Urinary bladder (tissue), 4 donors: ENCODE results near the gene ANKRD62. TPM values are rescaled to one million over a fixed set of nuclear protein-coding genes. Genes with fewer than 3 reads are reported as not detected.
"Not testable (repeated sequence)": the region's sequence is repeated elsewhere in the genome, so short reads cannot be mapped to it uniquely, and the experiment has no call there.

Experiments
- DNase-seq: peaks from one replicate; pipeline ENCODE4 v3.0.0-alpha.2; 2015; ENCODE audit errors: extremely low spot score
- H3K27ac ChIP-seq: one replicate; pipeline ENCODE4 v1.5.1; 2013; ENCODE audit warnings: low read depth, mild to moderate bottlenecking, moderate library complexity
- H3K36me3 ChIP-seq: one replicate; pipeline ENCODE4 v1.6.1; 2013; ENCODE audit warnings: mild to moderate bottlenecking, moderate library complexity; ENCODE audit not compliant: insufficient read depth
- H3K4me1 ChIP-seq: one replicate; pipeline ENCODE4 v1.6.1; 2013; ENCODE audit warnings: mild to moderate bottlenecking, moderate library complexity; ENCODE audit not compliant: insufficient read depth
- H3K4me3 ChIP-seq: one replicate; pipeline ENCODE4 v1.5.1; 2013; ENCODE audit warnings: low read depth, low read length
- WGBS: extraction: QIAGEN DNeasy Blood & Tissue Kit; methylation state at CpG from one replicate; pipeline ENCODE4 v1.1.7; 2013; 5-methylcytosine and 5-hydroxymethylcytosine counted together
- polyA plus RNA-seq: library from polyadenylated mRNA; stranded (reverse); fragments of 200-250 nt; gene quantifications from one replicate; pipeline ENCODE4 v1.2.3, GENCODE V29; 2013
- total RNA-seq: library from RNA; depleted of rRNA; stranded (reverse); fragments of >200 nt; gene quantifications from one replicate; pipeline ENCODE4 v1.2.3, GENCODE V29; 2014
- donor health status: healthy with polysubstance abuse.
- donor health status: healthy.

Gene ANKRD62
- total and polyA plus RNA-seq, 2 donors, result 0.11 TPM; not detected in 1

DNA sequence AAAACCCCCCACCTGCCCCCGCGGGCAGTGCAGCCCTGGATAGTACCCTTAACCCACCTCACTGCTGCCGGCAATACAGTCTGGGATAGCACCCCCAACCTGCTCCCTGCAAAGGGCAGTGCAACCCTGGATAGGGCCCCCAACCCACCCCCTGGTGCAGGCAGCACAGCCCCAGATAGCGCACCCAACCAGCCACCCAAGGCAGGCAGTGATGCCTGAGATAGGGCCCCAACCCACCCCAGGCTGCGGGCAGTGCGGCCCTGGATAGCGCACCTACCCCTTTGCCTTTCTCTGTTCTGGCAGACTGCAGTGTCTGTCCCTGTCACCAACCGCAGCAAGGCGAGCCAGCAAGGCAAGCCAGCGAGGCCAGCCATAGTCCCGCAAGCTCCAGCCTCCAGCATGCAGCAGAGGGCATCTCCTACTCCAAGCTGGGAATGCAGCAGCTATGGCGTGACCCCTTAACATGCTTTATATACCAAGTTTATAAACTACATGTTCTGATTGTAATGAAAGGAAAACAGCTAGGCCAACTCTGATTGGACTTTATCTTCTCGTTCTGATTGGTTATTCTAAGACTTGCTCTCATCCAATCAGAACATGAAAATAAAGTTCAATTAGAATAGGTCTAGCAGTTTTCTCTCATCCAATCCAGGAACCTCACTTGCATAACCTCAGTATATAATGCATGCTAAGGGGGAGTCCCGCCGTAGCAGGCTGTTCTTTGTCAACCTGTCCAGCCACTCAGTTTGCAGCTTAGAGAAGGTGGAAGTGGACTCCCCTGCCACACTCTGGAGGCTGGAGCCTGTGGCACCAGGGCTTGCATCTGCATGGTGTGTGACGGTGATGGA is 34.1 kb upstream of the ANKRD62 start:
- H3K4me1 ChIP-seq, result no peaks in the 10 kb centered on the region
- H3K4me3 ChIP-seq, result no peak overlapping the region
- DNase-seq, result no peak
- 86% methylated on average over 16 of the region's 16 CpGs for WGBS
- H3K36me3 ChIP-seq, result no peaks in the 10 kb centered on the region
- no peak overlapping the region for H3K27ac ChIP-seq

DNA sequence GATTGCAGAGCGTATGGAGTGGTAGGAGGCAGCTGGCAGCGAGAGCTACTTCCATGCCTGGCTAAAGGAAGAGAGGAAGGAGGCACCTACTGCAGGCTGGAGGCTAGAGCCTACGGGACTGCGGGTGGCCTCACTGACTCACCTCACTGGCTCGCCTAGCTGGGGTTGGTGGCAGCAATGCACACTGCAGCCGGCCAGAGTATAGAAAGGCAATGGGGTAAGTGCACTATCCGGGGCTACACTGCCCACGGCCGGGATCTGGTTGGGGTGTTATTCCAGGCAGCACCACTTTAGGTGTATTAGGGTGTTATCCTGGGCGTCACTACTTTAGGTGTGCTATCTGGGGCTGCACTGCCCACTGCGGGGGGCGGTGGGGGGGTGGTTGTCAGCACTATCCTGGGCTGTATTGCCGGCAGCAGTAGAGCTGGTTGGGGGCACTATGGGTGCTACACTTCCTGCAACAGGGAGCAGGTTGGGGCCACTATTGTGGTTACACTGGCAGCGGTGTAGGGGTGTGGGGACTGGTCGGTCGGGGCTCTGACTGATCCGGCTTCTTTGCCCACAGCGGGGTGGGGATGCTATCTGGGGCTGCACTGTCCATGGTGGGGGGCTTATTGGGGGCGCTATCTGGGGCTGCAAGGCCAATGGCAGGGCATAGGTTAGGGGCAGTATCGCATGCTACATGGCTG is 33.3 kb upstream of the ANKRD62 start:
- Histone ChIP-seq H3K4me1 (no peaks in the 10 kb centered on the region), H3K27ac (no peak overlapping the region), H3K4me3 (no peak overlapping the region), H3K36me3 (no peaks in the 10 kb centered on the region)
- DNase-seq, result no peak
- WGBS, result 84% methylated on average over 20 of the region's 20 CpGs

DNA sequence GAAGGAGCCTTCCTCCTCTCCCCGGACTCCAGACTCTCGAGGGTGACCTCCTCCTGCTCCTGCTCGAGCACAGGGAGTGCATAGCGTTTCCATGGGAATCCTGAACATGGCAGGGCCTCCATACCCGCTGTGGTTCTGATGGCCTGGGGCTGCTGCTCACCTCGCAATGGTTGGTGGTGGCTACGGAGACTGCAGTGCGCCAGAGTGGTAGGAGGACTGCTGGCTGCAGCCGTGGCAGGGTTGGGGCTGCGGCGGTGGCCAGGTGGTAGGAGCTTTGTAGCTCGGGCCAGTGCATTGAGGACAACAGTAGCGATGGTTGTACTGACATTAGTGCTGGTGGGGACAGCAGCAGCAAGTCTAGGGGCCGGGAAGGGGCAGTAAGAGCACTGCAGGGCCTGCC is 32.0 kb upstream of the ANKRD62 start:
- no peak for DNase-seq
- H3K27ac ChIP-seq, result no peak overlapping the region
- 87% methylated on average over 14 of the region's 14 CpGs for WGBS
- no peaks in the 10 kb centered on the region for H3K4me1 ChIP-seq
- H3K4me3 ChIP-seq, result no peak overlapping the region
- H3K36me3 ChIP-seq, result no peaks in the 10 kb centered on the region

DNA sequence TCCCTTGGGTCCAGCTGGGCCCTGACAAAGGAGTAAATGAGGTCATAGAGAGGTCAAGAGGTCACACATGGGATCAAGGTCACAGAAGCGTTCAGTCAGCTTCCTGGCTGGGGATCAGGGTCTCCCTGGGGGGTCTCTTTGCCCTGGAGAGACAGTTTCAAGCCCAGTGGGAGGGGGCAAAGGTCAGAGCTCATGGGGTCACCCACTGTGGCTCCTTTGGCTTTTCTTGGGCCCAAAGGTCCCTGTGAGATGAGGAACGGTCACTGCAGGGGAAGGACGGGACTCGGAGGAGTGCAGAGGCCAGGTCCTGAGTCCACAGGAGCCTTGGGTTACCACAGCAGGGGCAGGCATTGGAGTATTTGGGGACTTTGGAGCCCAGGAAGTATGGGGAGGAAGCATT is 30.7 kb upstream of the ANKRD62 start:
- no peaks in the 10 kb centered on the region for H3K4me1 ChIP-seq
- no peaks in the 10 kb centered on the region for H3K36me3 ChIP-seq
- WGBS, result 73% methylated on average over 4 of the region's 4 CpGs

DNA sequence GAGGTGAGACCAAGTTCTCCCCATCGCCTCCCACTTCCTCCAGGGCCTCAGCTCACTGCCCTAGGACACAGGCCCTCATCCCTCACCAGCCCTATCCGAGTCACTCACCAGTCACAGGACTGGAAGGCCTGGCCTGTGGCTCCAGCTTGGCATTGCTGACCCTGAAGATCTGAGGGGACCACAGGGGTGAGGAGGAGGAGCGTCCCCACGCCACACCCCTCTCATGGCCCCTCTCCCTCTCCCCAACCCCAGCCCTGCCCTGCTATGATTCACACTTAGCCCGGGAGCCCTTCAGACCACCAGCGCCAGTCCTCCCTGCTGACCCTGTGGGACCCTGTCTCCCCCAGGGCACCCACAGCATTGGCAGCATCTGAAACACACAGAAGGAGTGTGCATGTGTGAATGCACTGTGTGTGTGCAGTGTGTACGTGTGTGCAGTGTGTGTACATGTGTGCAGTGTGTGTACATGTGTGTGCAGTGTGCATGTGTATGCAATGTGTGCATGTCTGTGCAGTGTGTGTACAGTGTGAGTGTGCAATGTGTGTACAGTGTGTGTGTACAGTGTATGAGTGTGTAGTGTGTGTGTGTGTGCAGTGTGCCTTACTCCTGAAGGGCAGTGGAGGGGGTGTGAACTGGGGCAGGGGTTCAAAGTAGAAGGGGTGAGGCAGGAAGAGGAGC is 29.4 kb upstream of the ANKRD62 start:
- Histone ChIP-seq H3K4me1 (no peaks in the 10 kb centered on the region), H3K4me3 (no peak overlapping the region), H3K27ac (no peak overlapping the region), H3K36me3 (no peaks in the 10 kb centered on the region)
- no peak for DNase-seq
- 92% methylated on average over 7 of the region's 7 CpGs for WGBS

More for the DNA sequence above, 30.7 kb upstream of the ANKRD62 start:
- no peak for DNase-seq
- H3K27ac ChIP-seq, result no peak overlapping the region
- no peak overlapping the region for H3K4me3 ChIP-seq

DNA sequence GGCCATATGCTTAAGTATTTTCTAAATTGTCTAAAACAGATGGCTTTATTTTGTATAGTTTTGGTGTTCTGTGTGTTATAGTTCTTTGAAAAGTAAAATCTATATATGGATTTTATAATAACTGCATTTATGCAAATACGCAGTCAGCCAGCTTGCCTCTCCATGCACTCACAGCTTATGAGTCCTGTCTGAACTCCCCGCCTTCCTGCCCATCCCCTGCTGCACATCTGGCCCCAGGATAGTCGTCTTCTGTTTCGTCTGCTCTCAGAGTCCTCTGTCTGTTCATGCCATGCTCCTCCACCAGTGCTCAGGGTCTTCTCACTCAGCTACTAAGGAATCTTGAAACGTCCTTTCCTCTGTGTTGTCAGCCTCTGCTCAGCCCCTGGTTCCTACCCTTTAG is 28.2 kb upstream of the ANKRD62 start:
- WGBS, result 58% methylated on average over 5 of the region's 5 CpGs
- no peak overlapping the region for H3K27ac ChIP-seq
- no peaks in the 10 kb centered on the region for H3K36me3 ChIP-seq
- H3K4me1 ChIP-seq, result no peaks in the 10 kb centered on the region
- H3K4me3 ChIP-seq, result no peak overlapping the region
- no peak for DNase-seq

DNA sequence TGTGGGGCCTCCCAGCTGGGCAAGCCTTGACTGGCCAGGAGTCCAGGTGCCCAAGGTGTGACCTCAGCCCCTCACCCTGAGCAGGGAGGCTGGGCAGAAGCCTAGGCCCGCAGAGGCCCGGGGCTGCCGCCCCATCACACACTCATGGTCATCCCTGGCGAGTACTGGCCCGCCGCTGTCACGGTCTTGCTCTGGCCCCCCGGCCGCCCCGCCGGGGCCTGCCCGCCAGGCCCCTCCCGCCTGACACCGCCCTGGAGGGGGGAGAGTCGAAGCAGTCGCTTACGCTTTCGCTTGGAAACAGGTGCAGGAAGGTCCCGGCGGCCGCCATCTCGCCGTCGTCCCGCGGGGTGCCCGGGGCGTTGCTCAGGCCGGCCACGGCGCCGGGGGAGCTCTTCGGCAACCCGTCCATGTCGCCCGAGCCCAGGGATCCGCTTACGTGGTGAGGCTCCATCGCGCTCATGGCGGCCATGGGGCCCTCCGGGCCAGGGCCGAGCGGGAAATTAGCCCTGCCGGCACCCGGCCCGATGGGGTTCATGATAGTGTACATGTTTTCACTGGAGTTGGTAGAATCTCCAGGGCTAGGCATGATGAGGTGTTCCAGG is 26.6 kb upstream of the ANKRD62 start:
- 97% methylated on average over 47 of the region's 47 CpGs for WGBS
- H3K4me1 ChIP-seq, result no peaks in the 10 kb centered on the region
- no peak overlapping the region for H3K27ac ChIP-seq
- DNase-seq, result no peak
- no peaks in the 10 kb centered on the region for H3K36me3 ChIP-seq
- H3K4me3 ChIP-seq, result no peak overlapping the region

DNA sequence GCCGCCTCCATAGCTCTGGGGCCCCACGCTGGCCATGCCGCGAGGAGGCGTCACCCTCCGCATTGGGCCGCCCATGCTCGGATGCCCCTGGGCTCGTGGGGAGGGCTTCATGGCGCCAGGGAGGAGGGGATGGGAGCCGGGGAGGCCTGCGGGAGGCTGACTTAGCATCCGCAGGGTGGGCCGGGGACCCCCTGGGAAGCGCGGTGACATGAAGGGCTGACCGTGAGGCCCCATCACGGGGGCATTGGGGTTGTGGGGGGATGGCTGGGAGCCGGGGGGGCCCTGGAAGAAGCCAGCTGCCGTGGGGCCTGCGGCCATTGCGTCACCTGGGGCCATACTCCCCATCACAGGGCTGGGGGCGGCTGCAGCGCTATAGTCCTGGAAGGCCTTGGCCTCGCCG is 26.0 kb upstream of the ANKRD62 start:
- 98% methylated on average over 26 of the region's 26 CpGs for WGBS
- DNase-seq, result no peak
- no peak overlapping the region for H3K4me3 ChIP-seq
- H3K27ac ChIP-seq, result no peak overlapping the region
- H3K36me3 ChIP-seq, result no peaks in the 10 kb centered on the region
- H3K4me1 ChIP-seq, result no peaks in the 10 kb centered on the region

DNA sequence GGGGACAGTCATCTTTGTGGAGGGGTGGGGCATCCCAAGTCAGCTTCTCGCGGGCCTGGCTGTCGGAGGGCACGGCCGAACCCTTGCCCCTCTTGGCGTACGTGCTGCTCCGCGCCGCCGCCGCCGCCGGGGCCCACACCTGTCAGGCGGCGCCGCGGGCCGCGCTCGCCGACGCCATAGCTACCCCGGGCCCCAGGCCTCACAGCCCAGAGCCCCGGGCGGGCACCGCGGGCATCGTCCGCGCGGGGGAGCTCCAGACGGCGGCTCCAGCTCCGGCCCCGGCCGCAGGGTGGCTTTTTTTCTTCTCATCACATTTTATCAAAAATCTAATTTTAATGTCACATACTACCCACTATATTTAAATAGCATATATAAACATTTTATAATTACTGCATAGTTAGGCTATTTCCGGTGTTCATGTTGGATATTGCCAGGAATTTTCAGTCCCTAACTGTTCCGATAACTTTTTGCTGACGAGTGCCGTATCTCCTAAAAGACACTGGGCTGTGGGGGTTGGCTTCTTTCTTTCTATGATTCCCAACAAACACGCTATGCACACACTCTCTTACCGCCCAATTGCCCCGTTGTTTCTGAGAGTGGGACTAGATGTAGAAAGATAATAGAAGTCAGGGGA is 25.2 kb upstream of the ANKRD62 start:
- H3K4me1 ChIP-seq, H3K36me3 ChIP-seq, H3K27ac ChIP-seq, DNase-seq, H3K4me3 ChIP-seq: not testable (repeated sequence)
- WGBS, result 74% methylated on average over 44 of the region's 44 CpGs

DNA sequence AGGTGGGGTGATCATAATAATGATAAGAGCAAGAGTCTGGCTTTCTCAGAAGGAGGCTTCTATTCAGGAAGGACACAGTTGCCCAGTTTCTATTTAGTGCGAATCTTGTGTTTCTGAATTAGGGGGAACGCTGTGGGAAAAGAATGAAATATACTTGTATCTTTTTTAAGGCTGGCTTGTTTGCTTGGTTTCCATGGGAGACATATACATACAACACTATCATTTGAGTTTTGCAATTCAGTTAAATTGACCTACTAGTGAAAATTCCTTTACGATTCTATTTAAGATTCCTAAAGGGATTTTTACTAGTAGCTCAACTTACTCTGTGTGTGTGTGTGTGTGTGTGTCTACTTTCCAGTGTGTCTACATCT is 24.7 kb upstream of the ANKRD62 start:
- 42% methylated on average over 3 of the region's 3 CpGs for WGBS
- H3K4me3 ChIP-seq, result no peak overlapping the region
- H3K27ac ChIP-seq, result no peak overlapping the region
- no peak for DNase-seq
- no peaks in the 10 kb centered on the region for H3K4me1 ChIP-seq
- no peaks in the 10 kb centered on the region for H3K36me3 ChIP-seq

DNA sequence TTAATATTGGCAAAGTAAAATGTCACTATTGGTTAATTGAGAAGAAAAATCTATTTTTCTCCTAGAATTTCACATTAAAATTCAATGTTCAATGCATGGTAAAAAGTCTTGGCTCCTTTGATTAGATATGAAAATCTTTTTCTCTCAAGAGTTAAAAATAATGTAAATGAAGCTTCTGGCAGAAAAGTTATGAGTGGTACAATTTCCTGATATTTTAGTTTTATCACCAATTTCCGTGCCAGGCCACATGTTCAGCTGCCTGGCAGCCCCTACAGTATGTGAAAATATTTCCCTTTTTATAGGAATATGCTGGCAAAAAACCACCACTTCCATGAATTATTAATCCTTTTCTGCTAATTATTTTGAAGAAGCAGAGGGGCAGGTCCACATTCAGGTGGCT is 22.6 kb upstream of the ANKRD62 start:
- not testable (repeated sequence) for H3K4me1 ChIP-seq, H3K4me3 ChIP-seq, H3K27ac ChIP-seq, DNase-seq, H3K36me3 ChIP-seq
- 65% methylated on average over 1 of the region's 1 CpG for WGBS

DNA sequence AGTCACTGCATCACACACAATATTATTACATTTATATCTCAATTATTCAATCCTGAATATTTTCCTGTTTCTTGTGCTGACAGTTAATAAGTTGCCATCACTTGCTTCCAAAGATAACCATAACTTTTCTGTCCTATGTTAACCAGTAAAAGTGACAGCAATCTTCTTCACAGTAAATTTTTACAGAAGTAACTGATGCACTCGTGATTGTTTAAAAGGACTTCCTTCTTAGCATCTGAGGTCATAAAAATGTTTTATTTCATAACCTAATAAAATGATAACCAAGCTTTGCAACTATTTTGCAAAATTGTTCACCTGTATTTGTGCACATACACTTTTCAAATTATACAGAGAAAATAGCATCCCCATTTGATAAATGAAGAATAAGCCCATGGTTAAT is 20.6 kb upstream of the ANKRD62 start:
- 47% methylated on average over 1 of the region's 1 CpG for WGBS
- Histone ChIP-seq H3K27ac (no peak overlapping the region), H3K36me3 (no peaks in the 10 kb centered on the region), H3K4me3 (no peak overlapping the region), H3K4me1 (no peaks in the 10 kb centered on the region)
- DNase-seq, result no peak

DNA sequence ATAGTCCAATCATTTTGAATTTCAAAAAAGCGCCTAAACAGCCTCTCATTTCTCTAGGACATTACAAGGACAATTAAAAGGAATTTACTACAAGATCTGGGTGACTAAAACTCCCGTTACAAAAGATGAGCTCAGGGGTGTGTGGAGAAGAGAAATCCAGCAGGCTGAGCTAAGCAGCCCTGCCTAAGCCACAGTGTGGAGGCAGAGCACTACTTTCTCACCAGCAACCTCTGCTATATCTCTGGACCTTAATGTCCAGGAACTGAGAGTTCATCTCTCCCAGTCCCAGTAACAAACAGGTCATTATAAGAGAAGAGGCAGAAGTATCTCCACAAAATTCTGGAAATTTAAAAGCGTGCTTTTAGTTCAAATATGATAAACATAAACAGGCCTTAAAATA is 18.9 kb upstream of the ANKRD62 start:
- Histone ChIP-seq H3K36me3 (no peaks in the 10 kb centered on the region), H3K27ac (no peak overlapping the region), H3K4me1 (no peaks in the 10 kb centered on the region), H3K4me3 (no peak overlapping the region)
- 82% methylated on average over 3 of the region's 3 CpGs for WGBS
- DNase-seq, result no peak
